Right lobe of liver (tissue), 4 donors: ENCODE results near the gene PNPLA7.

Source experiments
- POLR2A ChIP-seq: fragments of 450-650 bp; IDR thresholded peaks from one replicate; pipeline ENCODE4 v1.6.1; 2017; ENCODE audit warnings: antibody characterized with exemption, mild to moderate bottlenecking
- TF ChIP-seq, protein P1 (sequence below), 4 donors: fragments of 200-600 bp in 3 of 4; fragments of 450-650 bp in 1 of 4; IDR thresholded peaks; one replicate each; pipeline versions ENCODE4 v1.5.1 to v1.8.0; 2016 to 2022; ENCODE audit warnings: antibody characterized with exemption in 4 of 4, mild to moderate bottlenecking in 2 of 4
- donor health status: DM: no; HTN: no; CAD: no.
- donor health status: DM: no; HTN: no; CAD: no.
- donor health status: DM: no; HTN: yes; CAD: no.

DNA sequence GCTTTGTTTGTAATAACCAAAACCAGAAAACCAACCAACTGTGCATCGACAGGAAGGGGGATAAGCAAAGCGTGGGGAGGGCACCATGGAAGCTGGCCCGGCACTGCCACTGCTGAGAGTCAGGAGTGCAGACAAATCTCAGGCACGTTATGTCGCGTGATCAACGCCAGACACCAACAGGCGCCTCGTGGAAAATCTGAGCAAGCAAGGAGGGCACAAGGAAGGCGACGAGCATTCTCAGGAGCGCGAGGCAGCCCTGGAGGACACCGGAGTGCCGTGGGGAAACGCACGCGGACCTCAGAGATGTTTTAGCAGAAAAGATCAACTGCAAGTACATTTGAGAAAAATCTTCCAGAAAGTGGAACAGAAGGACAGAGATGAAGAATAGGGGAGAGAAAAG, 75.9 kb downstream of the PNPLA7 start:
- TF ChIP-seq, protein P1, sequence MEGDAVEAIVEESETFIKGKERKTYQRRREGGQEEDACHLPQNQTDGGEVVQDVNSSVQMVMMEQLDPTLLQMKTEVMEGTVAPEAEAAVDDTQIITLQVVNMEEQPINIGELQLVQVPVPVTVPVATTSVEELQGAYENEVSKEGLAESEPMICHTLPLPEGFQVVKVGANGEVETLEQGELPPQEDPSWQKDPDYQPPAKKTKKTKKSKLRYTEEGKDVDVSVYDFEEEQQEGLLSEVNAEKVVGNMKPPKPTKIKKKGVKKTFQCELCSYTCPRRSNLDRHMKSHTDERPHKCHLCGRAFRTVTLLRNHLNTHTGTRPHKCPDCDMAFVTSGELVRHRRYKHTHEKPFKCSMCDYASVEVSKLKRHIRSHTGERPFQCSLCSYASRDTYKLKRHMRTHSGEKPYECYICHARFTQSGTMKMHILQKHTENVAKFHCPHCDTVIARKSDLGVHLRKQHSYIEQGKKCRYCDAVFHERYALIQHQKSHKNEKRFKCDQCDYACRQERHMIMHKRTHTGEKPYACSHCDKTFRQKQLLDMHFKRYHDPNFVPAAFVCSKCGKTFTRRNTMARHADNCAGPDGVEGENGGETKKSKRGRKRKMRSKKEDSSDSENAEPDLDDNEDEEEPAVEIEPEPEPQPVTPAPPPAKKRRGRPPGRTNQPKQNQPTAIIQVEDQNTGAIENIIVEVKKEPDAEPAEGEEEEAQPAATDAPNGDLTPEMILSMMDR (IDR thresholded peaks at IDR 0.05): no peak
- TF ChIP-seq POLR2A: no peak
